GM21515 (cell line): ENCODE measurements around the gene PIP5K1A.
"Not testable (repeated sequence)": the region's sequence is repeated elsewhere in the genome, so short reads cannot be mapped to it uniquely, and the experiment has no call there.

Experiments used
- ATAC-seq: cut with Tn5 transposase; IDR thresholded peaks from one replicate; pipeline ENCODE4 v1.9.1; 2021; ENCODE audit not compliant: unreplicated experiment

Gene PIP5K1A

GRCh38 chr1:151198254-151199127 is at the start of gene PIP5K1A:
PIP5K1A (plus strand) TSS chr1:151198552; CDS start chr1:151198997, 445 bp downstream.
- ATAC-seq: peak; percentile 76

GRCh38 chr1:151156515-151156819 is 41.9 kb upstream of the PIP5K1A start, which contains the start of gene TNFAIP8L2:
TNFAIP8L2 (plus strand) TSS chr1:151156649; CDS start chr1:151158698, 2,049 bp downstream.
- peak; percentile 61 for ATAC-seq

- ATAC-seq: no peak
These were observed 41.3 kb upstream of the PIP5K1A start for GRCh38 chr1:151157067-151157531.

GRCh38 chr1:151158326-151158725 is 40.0 kb upstream of the PIP5K1A start:
- no peak for ATAC-seq

- no peak for ATAC-seq
These were observed 39.6 kb upstream of the PIP5K1A start for GRCh38 chr1:151158751-151159251.

GRCh38 chr1:151159373-151159772 is 39.0 kb upstream of the PIP5K1A start:
- no peak for ATAC-seq

GRCh38 chr1:151164732-151165280 is 33.5 kb upstream of the PIP5K1A start:
- no peak for ATAC-seq

GRCh38 chr1:151165281-151165737 is 33.0 kb upstream of the PIP5K1A start:
- peak; percentile 11 for ATAC-seq

GRCh38 chr1:151165738-151166504 is 32.4 kb upstream of the PIP5K1A start, which contains the start of the genes LYSMD1 and SCNM1:
LYSMD1 (minus strand) TSS chr1:151165902; CDS start chr1:151165258, 644 bp downstream.
SCNM1 (plus strand) TSS chr1:151166144; CDS start chr1:151166153, 9 bp downstream.
- peak; percentile 80 for ATAC-seq

- no peak for ATAC-seq
These were observed 31.8 kb upstream of the PIP5K1A start for GRCh38 chr1:151166505-151166956.

GRCh38 chr1:151167116-151167515 is 31.2 kb upstream of the PIP5K1A start:
- ATAC-seq: no peak

- no peak for ATAC-seq
These were observed 27.2 kb upstream of the PIP5K1A start for GRCh38 chr1:151171190-151171589.

GRCh38 chr1:151175041-151175741 is 23.2 kb upstream of the PIP5K1A start:
- ATAC-seq: no peak

- ATAC-seq: no peak
These were observed 22.5 kb upstream of the PIP5K1A start, which contains the start of gene TMOD4 for GRCh38 chr1:151175863-151176262. TMOD4 (minus strand) TSS chr1:151175981; CDS start chr1:151174875, 1,106 bp downstream.

GRCh38 chr1:151176514-151177045 is 21.8 kb upstream of the PIP5K1A start:
- no peak for ATAC-seq

GRCh38 chr1:151184211-151184610 is 14.1 kb upstream of the PIP5K1A start:
- ATAC-seq: no peak

- no peak for ATAC-seq
These were observed 11.1 kb upstream of the PIP5K1A start for GRCh38 chr1:151187205-151187604.

- not testable (repeated sequence) for ATAC-seq
These were observed 9.7 kb upstream of the PIP5K1A start for GRCh38 chr1:151188667-151189066.

- peak; percentile 77 for ATAC-seq
These were observed 8.5 kb upstream of the PIP5K1A start, which contains the start of gene VPS72 for GRCh38 chr1:151189637-151190445. VPS72 (minus strand) TSS chr1:151190197; CDS start chr1:151190121, 76 bp downstream.
